SIG-M5 (cell line): ENCODE measurements around the gene CASK.
A peak's percentile ranks its signal among the peaks of the same experiment; 100 is the strongest.
"Not testable (repeated sequence)": the region's sequence is repeated elsewhere in the genome, so short reads cannot be mapped to it uniquely, and the experiment has no call there.

Experiments used
- DNase-seq: peaks from one replicate; lab custom pipeline; 2025; lab: John Stamatoyannopoulos, UW

CASK gene

GRCh38 chrX:41688835-41689234 lies 234.5 kb downstream of the CASK start, which contains the start of gene GPR34:
Gene GPR34, plus strand, starts transcription at chrX:41688973. Its CDS starts 6,661 bp downstream, at chrX:41695634.
- DNase-seq: no peak

GRCh38 chrX:41688156-41688555 lies 235.2 kb downstream of the CASK start:
- DNase-seq: no peak

GRCh38 chrX:41686788-41687187 lies 236.6 kb downstream of the CASK start:
- DNase-seq: no peak

GRCh38 chrX:41684940-41685339 lies 238.4 kb downstream of the CASK start:
- no peak for DNase-seq

- no peak for DNase-seq
Observed at GRCh38 chrX:41684138-41684537, 239.2 kb downstream of the CASK start.

- DNase-seq: no peak
Observed at GRCh38 chrX:41677183-41678060, 245.9 kb downstream of the CASK start.

GRCh38 chrX:41676361-41676760 lies 247.0 kb downstream of the CASK start:
- not testable (repeated sequence) for DNase-seq

- DNase-seq: no peak
Observed at GRCh38 chrX:41672643-41673042, 250.7 kb downstream of the CASK start.

GRCh38 chrX:41671082-41671481 lies 252.3 kb downstream of the CASK start:
- no peak for DNase-seq

- no peak for DNase-seq
Observed at GRCh38 chrX:41670112-41670511, 253.2 kb downstream of the CASK start.

- no peak for DNase-seq
Observed at GRCh38 chrX:41667631-41668030, 255.7 kb downstream of the CASK start.

GRCh38 chrX:41666251-41666650 lies 257.1 kb downstream of the CASK start:
- DNase-seq: peak; percentile 39

GRCh38 chrX:41665686-41666085 lies 257.7 kb downstream of the CASK start:
- DNase-seq: no peak

GRCh38 chrX:41664908-41665307 lies 258.4 kb downstream of the CASK start:
- no peak for DNase-seq

GRCh38 chrX:41664375-41664901 lies 258.9 kb downstream of the CASK start:
- no peak for DNase-seq

GRCh38 chrX:41661366-41662095 lies 261.8 kb downstream of the CASK start:
- DNase-seq: no peak

GRCh38 chrX:41655631-41656030 lies 267.7 kb downstream of the CASK start:
- DNase-seq: no peak

GRCh38 chrX:41655101-41655500 lies 268.3 kb downstream of the CASK start:
- no peak for DNase-seq

- DNase-seq: no peak
Observed at GRCh38 chrX:41653125-41653524, 270.2 kb downstream of the CASK start.

GRCh38 chrX:41646201-41646600 lies 277.2 kb downstream of the CASK start:
- not testable (repeated sequence) for DNase-seq

- DNase-seq: peak; percentile 47
Observed at GRCh38 chrX:41634284-41634683, 289.1 kb downstream of the CASK start.

- DNase-seq: no peak
Observed at GRCh38 chrX:41630091-41630490, 293.3 kb downstream of the CASK start.

- DNase-seq: no peak
Observed at GRCh38 chrX:41629539-41629938, 293.8 kb downstream of the CASK start.
